ENCODE results near the gene TCTN2.
A peak's percentile ranks its signal among the peaks of the same experiment; 100 is the strongest.

Gene TCTN2

GRCh38 chr12:123670882-123671728 lies at the start of gene TCTN2:
Gene TCTN2 (plus strand): TSS chr12:123671113. CDS start chr12:123671241, 128 bp downstream.
- DNase-seq, result peak; percentile 96

DNA sequence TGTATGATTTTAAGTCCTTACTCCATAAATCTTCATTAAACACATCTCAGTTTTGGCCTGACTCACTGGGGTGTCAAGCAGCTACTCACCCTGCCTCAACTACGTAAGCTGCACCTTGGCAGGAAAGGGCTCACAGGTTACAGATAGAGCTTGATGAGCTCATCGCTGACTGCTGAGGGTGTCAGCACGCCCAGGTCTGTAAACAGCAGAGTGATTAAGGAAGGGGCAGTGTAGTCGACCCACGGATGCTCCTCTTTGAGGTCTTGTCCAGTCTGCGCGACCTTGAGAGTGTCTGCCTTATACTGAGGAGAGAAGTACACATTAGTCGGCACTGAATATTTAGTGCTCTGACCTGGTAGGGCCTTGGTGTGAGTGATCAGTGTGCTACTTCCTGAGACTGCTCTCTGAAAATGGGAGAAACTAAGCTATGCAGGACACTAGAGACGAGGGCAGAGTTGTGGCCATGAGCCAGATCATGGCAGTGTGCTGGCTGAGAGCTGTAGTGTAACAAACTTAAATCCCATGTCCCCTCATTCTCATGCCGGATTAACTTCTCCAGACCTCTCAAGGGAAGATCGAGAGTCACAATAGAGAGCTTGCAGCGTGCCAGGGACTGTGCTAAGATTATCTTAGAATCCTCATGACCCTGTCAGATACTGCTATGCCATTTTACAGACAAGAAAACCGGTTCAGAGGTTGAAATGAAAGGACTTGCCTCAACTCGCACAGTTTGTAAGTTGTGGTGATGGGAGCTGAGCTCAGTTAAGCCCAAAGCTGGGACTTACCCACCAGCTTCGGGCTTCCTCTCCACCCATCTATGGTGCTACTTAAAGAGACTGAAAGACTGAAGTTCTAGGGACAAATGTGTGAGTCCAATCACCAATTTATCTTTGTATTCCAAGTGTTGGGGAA lies 49.0 kb upstream of the TCTN2 start:
- no peak for DNase-seq

- DNase-seq, result peak; percentile 99
Measured at GRCh38 chr12:123633379-123634141, 37.4 kb upstream of the TCTN2 start, which contains the start of the genes EIF2B1 and GTF2H3. Gene EIF2B1 (minus strand): TSS chr12:123633686. CDS start chr12:123633557, 129 bp downstream. Gene GTF2H3 (plus strand): TSS chr12:123633829. CDS start chr12:123633860, 31 bp downstream.

- DNase-seq, result no peak
Measured at GRCh38 chr12:123634142-123634561, 36.8 kb upstream of the TCTN2 start.

GRCh38 chr12:123643911-123644310 lies 27.0 kb upstream of the TCTN2 start:
- no peak for DNase-seq

DNA sequence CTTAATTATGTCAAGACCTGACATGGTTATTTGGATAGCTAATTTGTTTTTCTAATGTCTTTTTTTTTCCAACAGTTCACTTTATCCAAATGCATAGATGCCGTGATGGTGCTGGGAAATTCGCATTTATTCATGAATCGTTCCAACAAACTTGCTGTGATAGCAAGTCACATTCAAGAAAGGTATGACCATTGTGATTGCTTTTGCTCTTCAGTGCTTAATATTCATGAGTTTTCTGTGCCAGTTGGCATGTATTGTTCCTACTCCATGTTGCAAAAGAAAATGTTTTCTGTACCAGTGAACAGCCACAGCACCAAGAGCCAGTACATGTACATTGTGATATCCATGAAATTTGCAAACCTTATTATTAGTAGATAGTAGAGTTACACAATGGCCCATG lies 25.5 kb upstream of the TCTN2 start:
- no peak for DNase-seq

DNA sequence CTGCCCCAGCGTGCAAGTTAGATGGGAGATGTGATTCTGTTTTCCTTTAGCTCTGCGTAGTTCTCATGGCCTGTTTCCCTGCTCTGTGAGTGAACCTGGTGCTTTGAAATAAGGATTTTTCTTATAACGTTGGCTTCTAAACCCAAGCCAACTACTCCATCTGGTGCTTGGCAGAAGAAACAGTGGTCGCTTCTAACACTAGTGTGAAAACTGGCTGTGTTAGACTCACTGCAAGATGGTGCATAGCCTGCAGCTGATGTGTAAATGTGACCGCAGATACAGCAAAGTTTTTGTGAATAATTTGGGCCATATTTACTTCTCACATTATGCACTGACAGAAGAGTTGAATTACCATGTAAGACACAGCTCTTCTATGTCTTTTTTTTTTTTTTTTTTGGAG lies 25.0 kb upstream of the TCTN2 start:
- DNase-seq, result no peak

GRCh38 chr12:123648401-123648800 lies 22.5 kb upstream of the TCTN2 start:
- no peak for DNase-seq

- DNase-seq, result no peak
Measured at GRCh38 chr12:123654129-123654701, 16.7 kb upstream of the TCTN2 start.

- no peak for DNase-seq
Measured at GRCh38 chr12:123655420-123655819, 15.5 kb upstream of the TCTN2 start.

GRCh38 chr12:123656392-123656791 lies 14.5 kb upstream of the TCTN2 start:
- no peak for DNase-seq

DNA sequence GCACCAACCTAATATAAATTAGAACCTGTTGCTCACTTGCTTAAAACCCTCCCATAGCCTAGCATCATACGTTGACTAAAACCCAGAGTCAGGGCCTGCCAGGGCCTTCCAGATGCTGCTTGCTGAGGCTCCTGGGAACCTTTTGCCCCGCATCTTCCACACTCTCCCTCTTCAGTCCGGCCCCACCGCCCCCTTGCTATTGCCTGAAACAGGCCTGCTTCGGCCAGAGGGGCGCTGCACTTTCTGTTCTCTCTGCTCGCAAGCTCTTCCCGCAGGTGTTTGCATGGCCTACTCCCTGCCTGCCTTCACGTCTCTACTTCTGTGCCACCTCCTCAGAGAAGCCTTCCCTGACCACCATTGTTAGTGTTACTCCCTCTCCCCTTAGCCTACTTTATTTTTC lies 13.7 kb upstream of the TCTN2 start:
- DNase-seq, result no peak

- DNase-seq, result no peak
Measured at GRCh38 chr12:123659996-123660727, 10.8 kb upstream of the TCTN2 start.

- no peak for DNase-seq
Measured at GRCh38 chr12:123667771-123668170, 3.1 kb upstream of the TCTN2 start.

GRCh38 chr12:123671876-123672275 lies 963 bp downstream of the TCTN2 start:
- DNase-seq, result no peak

- no peak for DNase-seq
Measured at GRCh38 chr12:123675436-123675835, 4.5 kb downstream of the TCTN2 start.

- no peak for DNase-seq
Measured at GRCh38 chr12:123676616-123677320, 5.9 kb downstream of the TCTN2 start.

DNA sequence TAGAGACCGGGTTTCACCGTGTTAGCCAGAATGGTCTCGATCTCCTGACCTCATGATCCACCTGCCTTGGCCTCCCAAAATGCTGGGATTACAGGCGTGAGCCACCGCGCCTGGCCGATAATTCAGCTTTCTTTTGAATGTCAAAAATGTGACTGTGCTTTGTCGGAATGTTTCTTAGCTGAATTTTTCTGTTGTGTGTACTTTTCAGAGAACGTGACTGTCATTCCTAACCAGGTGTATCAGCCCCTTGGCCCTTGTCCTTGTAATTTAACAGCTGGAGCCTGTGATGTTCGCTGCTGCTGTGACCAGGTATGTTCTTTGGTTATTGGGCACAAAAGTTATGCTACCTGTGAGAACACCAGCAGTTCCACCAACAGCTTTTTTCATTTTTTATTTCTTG lies 8.1 kb downstream of the TCTN2 start:
- DNase-seq, result no peak

- no peak for DNase-seq
Measured at GRCh38 chr12:123681605-123682004, 10.7 kb downstream of the TCTN2 start.

DNA sequence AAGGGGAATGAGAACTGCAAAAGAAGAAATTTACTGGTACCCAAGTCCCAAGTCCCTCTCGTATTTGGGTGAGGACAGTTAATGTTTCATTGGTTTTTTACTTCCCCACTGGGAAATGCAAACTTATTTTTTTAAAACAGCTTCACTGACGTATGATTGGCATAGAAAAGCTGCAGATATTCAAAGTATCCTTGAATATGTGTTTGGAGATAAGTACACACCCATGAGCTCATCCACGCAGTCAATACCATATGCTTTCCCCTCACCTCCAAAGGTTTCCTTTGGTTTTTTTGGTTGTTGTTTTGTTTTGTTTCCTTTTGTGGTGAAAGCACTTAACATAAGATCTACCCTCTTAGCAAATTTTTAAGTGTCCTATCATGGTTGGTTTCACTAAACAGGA lies 13.1 kb downstream of the TCTN2 start:
- no peak for DNase-seq

DNA sequence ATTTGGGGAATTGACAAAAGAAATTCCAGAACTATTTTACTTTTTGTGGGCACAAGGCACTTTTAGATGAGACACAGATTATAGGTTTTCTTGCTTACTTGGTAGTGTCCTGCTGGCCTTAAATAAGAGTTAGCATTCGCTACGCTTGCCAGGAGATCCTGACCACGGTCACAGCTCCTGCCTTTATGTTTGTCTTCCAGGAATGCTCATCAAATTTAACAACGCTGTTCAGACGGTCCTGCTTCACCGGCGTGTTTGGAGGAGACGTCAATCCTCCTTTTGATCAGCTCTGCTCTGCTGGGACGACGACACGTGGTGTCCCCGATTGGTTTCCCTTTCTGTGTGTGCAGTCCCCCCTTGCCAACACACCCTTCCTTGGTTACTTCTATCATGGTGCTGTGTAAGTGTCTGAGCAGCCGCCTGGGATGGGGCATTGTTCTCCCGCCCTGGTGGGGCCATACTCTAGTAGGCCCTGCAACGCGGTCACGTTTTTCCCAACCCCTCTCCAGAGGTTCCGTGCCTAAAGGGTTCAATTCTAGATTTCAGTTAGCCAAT lies 15.8 kb downstream of the TCTN2 start:
- no peak for DNase-seq
